ENCODE results near the gene MLH1.

The MLH1 gene

GRCh38 chr3:37092484-37092883, 99.2 kb downstream of the MLH1 start:
- TF ChIP-seq CTCF (IDR thresholded peaks at IDR 0.05; ENCODE audit: extremely low read depth, insufficient read depth, missing control alignments), result no peak
- in situ Hi-C loops (cut with MboI; ENCODE audit: low pct_unique_long_range_greater_than_20kb, low sequenced_read_pairs, unreplicated experiment), result no loop called here
- DNase-seq (ENCODE audit: low spot score), result no peak

- DNase-seq (ENCODE audit: low spot score), result no peak
- in situ Hi-C loops (cut with MboI; ENCODE audit: low pct_unique_long_range_greater_than_20kb, low sequenced_read_pairs, unreplicated experiment), result no loop called here
- TF ChIP-seq CTCF (IDR thresholded peaks at IDR 0.05; ENCODE audit: extremely low read depth, insufficient read depth, missing control alignments), result no peak
Measured at GRCh38 chr3:37093481-37093880, 100.2 kb downstream of the MLH1 start.

GRCh38 chr3:37094636-37095035, 101.3 kb downstream of the MLH1 start:
- no peak for DNase-seq (ENCODE audit: low spot score)
- TF ChIP-seq CTCF (IDR thresholded peaks at IDR 0.05; ENCODE audit: extremely low read depth, insufficient read depth, missing control alignments), result no peak
- in situ Hi-C loops (cut with MboI; ENCODE audit: low pct_unique_long_range_greater_than_20kb, low sequenced_read_pairs, unreplicated experiment), result no loop called here

GRCh38 chr3:37096288-37096687, 103.0 kb downstream of the MLH1 start:
- in situ Hi-C loops (cut with MboI; ENCODE audit: low pct_unique_long_range_greater_than_20kb, low sequenced_read_pairs, unreplicated experiment), result no loop called here
- TF ChIP-seq CTCF (IDR thresholded peaks at IDR 0.05; ENCODE audit: extremely low read depth, insufficient read depth, missing control alignments), result no peak
- DNase-seq (ENCODE audit: low spot score), result no peak

GRCh38 chr3:37096975-37097374, 103.7 kb downstream of the MLH1 start:
- in situ Hi-C loops (cut with MboI; ENCODE audit: low pct_unique_long_range_greater_than_20kb, low sequenced_read_pairs, unreplicated experiment), result no loop called here
- DNase-seq (ENCODE audit: low spot score), result no peak
- TF ChIP-seq CTCF (IDR thresholded peaks at IDR 0.05; ENCODE audit: extremely low read depth, insufficient read depth, missing control alignments), result no peak

- in situ Hi-C loops (cut with MboI; ENCODE audit: low pct_unique_long_range_greater_than_20kb, low sequenced_read_pairs, unreplicated experiment), result no loop called here
- DNase-seq (ENCODE audit: low spot score), result no peak
- TF ChIP-seq CTCF (IDR thresholded peaks at IDR 0.05; ENCODE audit: extremely low read depth, insufficient read depth, missing control alignments), result no peak
Measured at GRCh38 chr3:37097776-37098175, 104.5 kb downstream of the MLH1 start.

GRCh38 chr3:37098884-37099283, 105.6 kb downstream of the MLH1 start:
- TF ChIP-seq CTCF (IDR thresholded peaks at IDR 0.05; ENCODE audit: extremely low read depth, insufficient read depth, missing control alignments), result no peak
- in situ Hi-C loops (cut with MboI; ENCODE audit: low pct_unique_long_range_greater_than_20kb, low sequenced_read_pairs, unreplicated experiment), result no loop called here
- DNase-seq (ENCODE audit: low spot score), result no peak
